A549 (cell line): Measurements from ENCODE around the gene KATNBL1. TPM values are rescaled to one million over a fixed set of nuclear protein-coding genes. Genes with fewer than 3 reads are reported as not detected.

Experiments
- ATAC-seq, 2 experiments: fragments of 200-7000 bp in 1 of 2; fragments of >200 bp in 1 of 2; cut with Nextera tagmentation in 1 of 2; cut with Tn5 transposase in 1 of 2; 3 replicates each; pipeline versions ENCODE4 v1.8.0 to v1.9.1; 2018 to 2020; ENCODE audit warnings: mild to moderate bottlenecking in 1 of 2, moderate library complexity in 1 of 2
- CTCF ChIA-PET: fragments of 300-600 bp; sonication (Branson Sonifier 250); formaldehyde crosslinking; extraction: SDS; loops from one replicate; lab custom pipeline; 2021; ENCODE audit warnings: antibody characterized with exemption, inconsistent platforms; lab: Yijun Ruan, JAX
- POLR2A ChIA-PET: fragments of 350-600 bp; formaldehyde crosslinking; extraction: SDS; loops from one replicate; lab custom pipeline; 2021; ENCODE audit warnings: antibody characterized with exemption, inconsistent platforms; lab: Yijun Ruan, JAX
- DNase-seq, 2 experiments: peaks; one replicate each; pipeline versions ENCODE4 v3.0.0 to v3.0.0-alpha.2; 2011 to 2016; ENCODE audit warnings: low read depth in 1 of 2, low spot score in 1 of 2
- FAIRE-seq: peaks from 2 replicates; lab custom pipeline; 2011; peaks lifted over from hg19 to GRCh38; lab: Jason Lieb, UNC
- H3K27ac ChIP-seq, 2 experiments: fragments of >200 bp; sonication (Bioruptor Twin); formaldehyde crosslinking; 3 replicates each; pipeline ENCODE4 v1.5.1; 2016 to 2017
- H3K4me1 ChIP-seq: fragments of >200 bp; sonication (Bioruptor Twin); formaldehyde crosslinking; 3 replicates; pipeline ENCODE4 v1.6.1; 2016
- H3K4me2 ChIP-seq: fragments of >200 bp; sonication (Bioruptor Twin); formaldehyde crosslinking; 3 replicates; pipeline ENCODE4 v1.6.1; 2016
- H3K4me3 ChIP-seq: fragments of >200 bp; sonication (Bioruptor Twin); formaldehyde crosslinking; 3 replicates; pipeline ENCODE4 v1.5.1; 2016
- H3K9me3 ChIP-seq: fragments of >200 bp; sonication (Bioruptor Twin); formaldehyde crosslinking; 3 replicates; pipeline ENCODE4 v1.6.1; 2016
- BCL3 ChIP-seq: fragments of >200 bp; sonication (Bioruptor Twin); formaldehyde crosslinking; IDR thresholded peaks from 3 replicates; pipeline ENCODE4 v1.6.1; 2016
- CHD4 ChIP-seq: fragments of 200-600 bp; sonication (generic); IDR thresholded peaks from 2 replicates; pipeline ENCODE4 v1.6.1; 2016; ENCODE audit warnings: antibody characterized with exemption, mild to moderate bottlenecking, borderline replicate concordance
- CTCF ChIP-seq: fragments of >200 bp; sonication (Bioruptor Twin); formaldehyde crosslinking; IDR thresholded peaks from 3 replicates; pipeline ENCODE4 v1.5.1; 2016
- EHF ChIP-seq: fragments of 250-450 bp; sonication (Bioruptor Pico); IDR thresholded peaks from 2 replicates; pipeline ENCODE4 v1.5.0; 2020; ENCODE audit warnings: mild to moderate bottlenecking
- EHMT2 ChIP-seq: fragments of 200-600 bp; sonication (generic); IDR thresholded peaks from 2 replicates; pipeline ENCODE4 v1.6.1; 2016; ENCODE audit warnings: antibody characterized with exemption, low read depth, mild to moderate bottlenecking, moderate library complexity
- FOSL2 ChIP-seq, 2 experiments: fragments of 450-650 bp in 1 of 2; fragments of >200 bp in 1 of 2; sonication (Bioruptor Twin) in 1 of 2; formaldehyde crosslinking; IDR thresholded peaks; 2 replicates each; pipeline versions ENCODE4 v1.5.0 to v1.6.1; 2016 to 2020; ENCODE audit warnings: mild to moderate bottlenecking in 1 of 2, moderate library complexity in 1 of 2
- FOXS1 ChIP-seq: fragments of 250-450 bp; sonication (Bioruptor Pico); IDR thresholded peaks from 2 replicates; pipeline ENCODE4 v1.5.0; 2020; ENCODE audit warnings: mild to moderate bottlenecking, moderate library complexity
- HDAC2 ChIP-seq: fragments of 200-600 bp; sonication (generic); IDR thresholded peaks from 2 replicates; pipeline ENCODE4 v1.6.1; 2016
- HES2 ChIP-seq: fragments of >200 bp; sonication (Bioruptor Twin); formaldehyde crosslinking; IDR thresholded peaks from 2 replicates; pipeline ENCODE4 v1.6.1; 2016
- HOXB13 ChIP-seq: fragments of 250-450 bp; sonication (Bioruptor Pico); IDR thresholded peaks from 2 replicates; pipeline ENCODE4 v1.5.0; 2020; ENCODE audit warnings: low read depth, mild to moderate bottlenecking, moderate library complexity
- JUN ChIP-seq, 2 experiments: fragments of >200 bp; sonication (Bioruptor Twin); formaldehyde crosslinking; IDR thresholded peaks; 2 replicates in 1 of 2; 3 replicates in 1 of 2; pipeline ENCODE4 v1.6.1; 2016 to 2017
- KDM1A ChIP-seq: fragments of 200-600 bp; sonication (generic); IDR thresholded peaks from 2 replicates; pipeline ENCODE4 v1.6.1; 2016; ENCODE audit warnings: low read depth, mild to moderate bottlenecking
- KDM5A ChIP-seq: fragments of 200-600 bp; sonication (generic); IDR thresholded peaks from 2 replicates; pipeline ENCODE4 v1.6.1; 2016; ENCODE audit warnings: antibody characterized with exemption, mild to moderate bottlenecking
- MAFK ChIP-seq: fragments of 450-650 bp; IDR thresholded peaks from 2 replicates; pipeline ENCODE4 v1.6.1; 2014; ENCODE audit not compliant: partially characterized antibody
- MAX ChIP-seq: IDR thresholded peaks from 2 replicates; pipeline ENCODE4 v1.6.1; 2012
- MAZ ChIP-seq: fragments of 150-350 bp; IDR thresholded peaks from 2 replicates; pipeline ENCODE4 v1.6.1; 2014; ENCODE audit warnings: antibody characterized with exemption, low read depth, low read length, borderline replicate concordance
- MYC ChIP-seq: IDR thresholded peaks from 2 replicates; pipeline ENCODE4 v1.6.1; 2012; ENCODE audit warnings: mild to moderate bottlenecking, inconsistent platforms, low read length, improper control_type of control experiment, borderline replicate concordance
- NFE2L2 ChIP-seq: fragments of 150-350 bp; conservative IDR thresholded peaks from 2 replicates; pipeline ENCODE4 v1.6.1; 2014; ENCODE audit warnings: low read length
- NPAS2 ChIP-seq: fragments of 250-450 bp; sonication (Bioruptor Pico); IDR thresholded peaks from 2 replicates; pipeline ENCODE4 v1.8.0; 2022; ENCODE audit warnings: mild to moderate bottlenecking, moderate library complexity, borderline replicate concordance
- NR3C1 ChIP-seq: fragments of >200 bp; sonication (Bioruptor Twin); formaldehyde crosslinking; IDR thresholded peaks from 3 replicates; pipeline ENCODE4 v1.6.1; 2017
- PHF8 ChIP-seq: fragments of 200-600 bp; sonication (generic); IDR thresholded peaks from 2 replicates; pipeline ENCODE4 v1.6.1; 2016; ENCODE audit warnings: low read depth, mild to moderate bottlenecking, antibody characterized with exemption, moderate library complexity, borderline replicate concordance
- RARB ChIP-seq: fragments of 250-450 bp; sonication (Bioruptor Pico); IDR thresholded peaks from 2 replicates; pipeline ENCODE4 v1.8.0; 2021; ENCODE audit warnings: mild to moderate bottlenecking, moderate library complexity
- SMC3 ChIP-seq: fragments of >200 bp; sonication (Bioruptor Twin); formaldehyde crosslinking; IDR thresholded peaks from 3 replicates; pipeline ENCODE4 v1.6.1; 2018; ENCODE audit warnings: inconsistent platforms
- SREBF2 ChIP-seq: fragments of 450-650 bp; IDR thresholded peaks from 2 replicates; pipeline ENCODE4 v1.6.1; 2014; ENCODE audit warnings: mild to moderate bottlenecking, moderate library complexity
- TFCP2L1 ChIP-seq: fragments of 250-450 bp; sonication (Bioruptor Pico); IDR thresholded peaks from 2 replicates; pipeline ENCODE4 v1.5.0; 2021; ENCODE audit warnings: mild to moderate bottlenecking
- TP53 ChIP-seq: fragments of 250-450 bp; sonication (Bioruptor Pico); IDR thresholded peaks from 2 replicates; pipeline ENCODE4 v1.5.0; 2021; ENCODE audit warnings: mild to moderate bottlenecking, moderate library complexity
- ZC3H11A ChIP-seq: fragments of 450-650 bp; IDR thresholded peaks from 2 replicates; pipeline ENCODE4 v1.6.1; 2014; ENCODE audit warnings: antibody characterized with exemption, mild to moderate bottlenecking
- ZFP36 ChIP-seq: fragments of 450-650 bp; IDR thresholded peaks from 2 replicates; pipeline ENCODE4 v1.6.1; 2014; ENCODE audit warnings: borderline replicate concordance; ENCODE audit not compliant: partially characterized antibody
- ZSCAN20 ChIP-seq: fragments of 250-450 bp; sonication (Bioruptor Pico); IDR thresholded peaks from 2 replicates; pipeline ENCODE4 v1.8.0; 2022; ENCODE audit warnings: mild to moderate bottlenecking, moderate library complexity
- WGBS: methylation state at CpG from one replicate; pipeline ENCODE4 v1.1.6; 2017; ENCODE audit errors: missing lambda C conversion rate; 5-methylcytosine and 5-hydroxymethylcytosine counted together
- polyA plus RNA-seq, 4 experiments: library from polyadenylated mRNA; depleted of rRNA in 3 of 4; stranded (reverse); fragments of >200 nt; fragmentation: RNase III in 1 of 4; extraction: RNeasy Plus Mini Kit Qiagen cat#74134 plus additional on column Dnase treatment in 1 of 4; gene quantifications; 2 replicates in 3 of 4; 3 replicates in 1 of 4; pipeline ENCODE4 v1.2.3, GENCODE V29; 2011 to 2017

KATNBL1 gene
- polyA plus RNA-seq, 2 of the 4 experiments (the other 2 are of a cell fraction), result 35.2 to 75.8 TPM

- Histone ChIP-seq H3K4me3 (no peak overlapping the region), H3K4me2 (no peak overlapping the region), H3K4me1 (peaks cover 15% of the 10 kb centered on the region), H3K27ac (no peak overlapping the region), H3K9me3 (no peaks in the 10 kb centered on the region)
- no peak for TF ChIP-seq TFCP2L1 (CRISPR knock-in tag)
- TF ChIP-seq HOXB13, result no peak
- no peak for TF ChIP-seq CHD4
- peak; percentile 59 for FAIRE-seq
- ChIA-PET POLR2A (no interaction called here), CTCF (interaction anchor here (0.8 to 0.9 kb wide), 2 partner anchors 23 to 76 kb away, joined by 3 to 4 read pairs; no protein-coding TSS in a partner anchor)
- ATAC-seq, result no peak
- DNase-seq, result no peak
- 95% methylated on average over 1 of the region's 1 CpG for WGBS
These were observed 77.0 kb downstream of the KATNBL1 start for GRCh38 chr15:34132881-34133280.

GRCh38 chr15:34128898-34129297 lies 81.0 kb downstream of the KATNBL1 start:
- TF ChIP-seq EHF (no peak), MAFK (peak; percentile 95), HOXB13 (no peak), MAX (no peak), BCL3 (no peak)
- Histone ChIP-seq H3K27ac (no peak overlapping the region), H3K9me3 (no peaks in the 10 kb centered on the region), H3K4me3 (no peak overlapping the region), H3K4me2 (no peak overlapping the region), H3K4me1 (peaks cover 10% of the 10 kb centered on the region)
- no peak for ATAC-seq
- no peak for FAIRE-seq
- DNase-seq, result no peak
- 48% methylated on average over 2 of the region's 2 CpGs for WGBS
- CTCF ChIA-PET, result interaction anchor here (4.2 kb wide), 1 partner anchor 19 kb away, joined by 16 read pairs; no protein-coding TSS in a partner anchor
- POLR2A ChIA-PET, result no interaction called here

GRCh38 chr15:34126522-34126921 lies 83.4 kb downstream of the KATNBL1 start:
- no peak; a peak in 1 of 6 replicates for ATAC-seq
- Histone ChIP-seq H3K9me3 (no peaks in the 10 kb centered on the region), H3K4me2 (no peak overlapping the region)
- TF ChIP-seq TP53 (CRISPR knock-in tag), result no peak
- no peak for TF ChIP-seq ZSCAN20 (CRISPR knock-in tag)
- no peak for TF ChIP-seq MYC
- no peak for TF ChIP-seq PHF8
- TF ChIP-seq ZFP36, result no peak
- no peak for TF ChIP-seq EHMT2
- no peak for TF ChIP-seq HES2
- no peak for TF ChIP-seq NR3C1
- no peak for TF ChIP-seq JUN (IDR thresholded peaks at IDR 0.05)
- no peak for TF ChIP-seq ZC3H11A
- TF ChIP-seq FOSL2 (IDR thresholded peaks at IDR 0.05), result no peak
- no peak for TF ChIP-seq FOSL2 (CRISPR knock-in tag; IDR thresholded peaks at IDR 0.05)
- no peak for TF ChIP-seq RARB (CRISPR knock-in tag)
- no peak for TF ChIP-seq FOXS1 (CRISPR knock-in tag)
- TF ChIP-seq, all 56 proteins: peak for 0
- ChIA-PET CTCF (interaction anchor here (2.0 to 4.2 kb wide), 2 partner anchors 16 to 83 kb away, joined by 7 to 16 read pairs; partner anchors contain the start of gene KATNBL1), POLR2A (no interaction called here)
- Histone ChIP-seq H3K4me3 (no peak overlapping the region), H3K27ac (no peak overlapping the region), H3K4me1 (no peaks in the 10 kb centered on the region)
- FAIRE-seq (no peak), DNase-seq (no peak)

GRCh38 chr15:34125945-34126344 lies 84.0 kb downstream of the KATNBL1 start:
- ChIA-PET POLR2A (no interaction called here), CTCF (interaction anchor here (0.6 to 4.2 kb wide), 5 partner anchors 16 to 324 kb away, joined by 3 to 16 read pairs (median 4); no protein-coding TSS in a partner anchor)
- ATAC-seq, result no peak
- H3K4me3 ChIP-seq, result no peak overlapping the region
- 53% methylated on average over 1 of the region's 1 CpG for WGBS
- H3K4me2 ChIP-seq, result no peak overlapping the region
- no peaks in the 10 kb centered on the region for H3K9me3 ChIP-seq
- no peaks in the 10 kb centered on the region for H3K4me1 ChIP-seq
- DNase-seq, result no peak
- H3K27ac ChIP-seq, result no peak overlapping the region
- FAIRE-seq, result no peak
- no peak for TF ChIP-seq CTCF
- TF ChIP-seq HDAC2, result no peak
- TF ChIP-seq SREBF2, result no peak
- no peak for TF ChIP-seq KDM1A
- TF ChIP-seq FOXS1 (CRISPR knock-in tag), result no peak
- no peak for TF ChIP-seq SMC3
- TF ChIP-seq ZFP36, result no peak
- TF ChIP-seq MAZ, result no peak
- no peak for TF ChIP-seq EHF
- no peak for TF ChIP-seq ZC3H11A
- TF ChIP-seq KDM5A, result no peak
- no peak for TF ChIP-seq NPAS2 (CRISPR knock-in tag)
- no peak for TF ChIP-seq PHF8
- TF ChIP-seq NFE2L2, result no peak
